Activated T-cell treated with anti-CD3 and anti-CD28 coated beads, Interleukin-2, amount 50 U/mL, for 1 hour (primary cell): ENCODE data around the gene COBL.

Experiments used
- DNase-seq: peaks from one replicate; pipeline ENCODE4 v3.0.0-alpha.2; 2020

Gene COBL

GRCh38 chr7:51300762-51301674 is 15.6 kb downstream of the COBL start:
- DNase-seq, result no peak

GRCh38 chr7:51299391-51300133 is 17.0 kb downstream of the COBL start:
- DNase-seq, result no peak

GRCh38 chr7:51298912-51299311 is 17.7 kb downstream of the COBL start:
- DNase-seq, result no peak

GRCh38 chr7:51297986-51298385 is 18.6 kb downstream of the COBL start:
- no peak for DNase-seq

GRCh38 chr7:51295440-51296245 is 21.0 kb downstream of the COBL start:
- DNase-seq, result no peak

GRCh38 chr7:51292596-51292995 is 24.0 kb downstream of the COBL start:
- no peak for DNase-seq

- DNase-seq, result no peak
These were observed 25.7 kb downstream of the COBL start for GRCh38 chr7:51290702-51291540.

- DNase-seq, result no peak
These were observed 26.3 kb downstream of the COBL start for GRCh38 chr7:51290304-51290637.

- no peak for DNase-seq
These were observed 26.8 kb downstream of the COBL start for GRCh38 chr7:51289623-51290303.

- DNase-seq, result no peak
These were observed 27.6 kb downstream of the COBL start for GRCh38 chr7:51288896-51289622.

- no peak for DNase-seq
These were observed 30.2 kb downstream of the COBL start for GRCh38 chr7:51286401-51286800.

GRCh38 chr7:51280156-51280555 is 36.5 kb downstream of the COBL start:
- DNase-seq, result no peak

GRCh38 chr7:51279391-51280023 is 37.1 kb downstream of the COBL start:
- no peak for DNase-seq

GRCh38 chr7:51278797-51279196 is 37.8 kb downstream of the COBL start:
- DNase-seq, result no peak

GRCh38 chr7:51276967-51277366 is 39.6 kb downstream of the COBL start:
- DNase-seq, result no peak

GRCh38 chr7:51276091-51276605 is 40.5 kb downstream of the COBL start:
- no peak for DNase-seq

GRCh38 chr7:51275532-51275931 is 41.1 kb downstream of the COBL start:
- no peak for DNase-seq

- no peak for DNase-seq
These were observed 41.7 kb downstream of the COBL start for GRCh38 chr7:51274955-51275354.

- no peak for DNase-seq
These were observed 42.6 kb downstream of the COBL start for GRCh38 chr7:51274001-51274400.

GRCh38 chr7:51273360-51273759 is 43.2 kb downstream of the COBL start:
- no peak for DNase-seq
